ENCODE measurements around the gene RAB41.
"Not testable (repeated sequence)": the region's sequence is repeated elsewhere in the genome, so short reads cannot be mapped to it uniquely, and the experiment has no call there.

RAB41 gene

GRCh38 chrX:70281951-70282350 lies at the start of gene RAB41:
TSS of gene RAB41 (plus strand) at chrX:70282172. CDS start at chrX:70282218, 46 bp downstream.
- no peak for DNase-seq

- no peak for DNase-seq
Observed at GRCh38 chrX:70234355-70234754, 47.6 kb upstream of the RAB41 start, which contains the start of gene AWAT1. TSS of gene AWAT1 (plus strand) at chrX:70234655. CDS start at chrX:70234696, 41 bp downstream.

- DNase-seq: peak; percentile 70
Observed at GRCh38 chrX:70240751-70241150, 41.2 kb upstream of the RAB41 start.

- DNase-seq: no peak
Observed at GRCh38 chrX:70241501-70241900, 40.5 kb upstream of the RAB41 start.

GRCh38 chrX:70243601-70244000 lies 38.4 kb upstream of the RAB41 start:
- DNase-seq: not testable (repeated sequence)

GRCh38 chrX:70244881-70245280 lies 37.1 kb upstream of the RAB41 start:
- no peak for DNase-seq

GRCh38 chrX:70247252-70247651 lies 34.7 kb upstream of the RAB41 start:
- DNase-seq: no peak

- peak; percentile 88 for DNase-seq
Observed at GRCh38 chrX:70252491-70252890, 29.5 kb upstream of the RAB41 start.

- DNase-seq: no peak
Observed at GRCh38 chrX:70253377-70254062, 28.5 kb upstream of the RAB41 start.

GRCh38 chrX:70254063-70254400 lies 27.9 kb upstream of the RAB41 start:
- DNase-seq: no peak

- no peak for DNase-seq
Observed at GRCh38 chrX:70254909-70255308, 27.1 kb upstream of the RAB41 start.

- DNase-seq: no peak
Observed at GRCh38 chrX:70255452-70255851, 26.5 kb upstream of the RAB41 start.

- no peak for DNase-seq
Observed at GRCh38 chrX:70257423-70258288, 24.3 kb upstream of the RAB41 start.

GRCh38 chrX:70260104-70260503 lies 21.9 kb upstream of the RAB41 start, which contains the start of gene P2RY4:
TSS of gene P2RY4 (minus strand) at chrX:70260204. CDS start at chrX:70259624, 580 bp downstream.
- no peak for DNase-seq

GRCh38 chrX:70262952-70263567 lies 18.9 kb upstream of the RAB41 start:
- peak; percentile 58 for DNase-seq

GRCh38 chrX:70264784-70265183 lies 17.2 kb upstream of the RAB41 start:
- no peak for DNase-seq

- DNase-seq: no peak
Observed at GRCh38 chrX:70268034-70268433, 13.9 kb upstream of the RAB41 start, which contains the start of gene ARR3. TSS of gene ARR3 (plus strand) at chrX:70268334. CDS start at chrX:70269386, 1,052 bp downstream.

- DNase-seq: not testable (repeated sequence)
Observed at GRCh38 chrX:70274029-70274428, 7.9 kb upstream of the RAB41 start.

GRCh38 chrX:70279081-70279480 lies 2.9 kb upstream of the RAB41 start:
- no peak for DNase-seq

GRCh38 chrX:70280573-70280972 lies 1.4 kb upstream of the RAB41 start:
- DNase-seq: no peak

- no peak for DNase-seq
Observed at GRCh38 chrX:70289168-70289792, 7.3 kb downstream of the RAB41 start.

GRCh38 chrX:70289793-70290770 lies 8.1 kb downstream of the RAB41 start, which contains the start of the genes KIF4A and PDZD11:
TSS of gene KIF4A (plus strand) at chrX:70290104. CDS start at chrX:70290459, 355 bp downstream.
TSS of gene PDZD11 (minus strand) at chrX:70289927. CDS start at chrX:70289341, 586 bp downstream.
- DNase-seq: peak; percentile 85
